GM19397 (cell line): ENCODE results near the gene JPH4.

ENCODE experiments used
- ATAC-seq: cut with Tn5 transposase; IDR thresholded peaks from one replicate; pipeline ENCODE4 v1.9.1; 2021; ENCODE audit warnings: mild to moderate bottlenecking, moderate library complexity; ENCODE audit not compliant: unreplicated experiment

The JPH4 gene

DNA sequence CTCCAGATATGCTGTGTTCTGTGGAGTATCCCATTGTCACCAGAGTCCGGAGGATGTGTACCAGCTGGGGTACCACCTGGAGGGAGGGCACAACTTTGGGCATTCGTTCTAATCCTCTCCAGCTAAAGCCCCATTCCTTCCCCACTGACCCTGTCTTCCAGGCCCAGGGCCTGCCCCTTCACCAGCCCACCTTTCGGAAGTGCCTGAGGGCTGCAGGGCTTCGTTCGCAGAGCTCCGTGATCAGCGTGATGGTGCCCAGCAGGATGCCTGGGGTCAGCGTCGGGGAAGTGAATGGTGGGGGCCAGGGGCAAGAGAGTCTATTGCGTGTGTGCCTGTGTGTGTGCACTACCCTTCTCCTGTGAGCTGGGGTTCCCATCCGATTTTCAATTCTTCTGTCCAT, 13.0 kb downstream of the JPH4 start:
- ATAC-seq, result no peak

- ATAC-seq, result no peak
These were observed 13.7 kb downstream of the JPH4 start for GRCh38 chr14:23564876-23565275.

DNA sequence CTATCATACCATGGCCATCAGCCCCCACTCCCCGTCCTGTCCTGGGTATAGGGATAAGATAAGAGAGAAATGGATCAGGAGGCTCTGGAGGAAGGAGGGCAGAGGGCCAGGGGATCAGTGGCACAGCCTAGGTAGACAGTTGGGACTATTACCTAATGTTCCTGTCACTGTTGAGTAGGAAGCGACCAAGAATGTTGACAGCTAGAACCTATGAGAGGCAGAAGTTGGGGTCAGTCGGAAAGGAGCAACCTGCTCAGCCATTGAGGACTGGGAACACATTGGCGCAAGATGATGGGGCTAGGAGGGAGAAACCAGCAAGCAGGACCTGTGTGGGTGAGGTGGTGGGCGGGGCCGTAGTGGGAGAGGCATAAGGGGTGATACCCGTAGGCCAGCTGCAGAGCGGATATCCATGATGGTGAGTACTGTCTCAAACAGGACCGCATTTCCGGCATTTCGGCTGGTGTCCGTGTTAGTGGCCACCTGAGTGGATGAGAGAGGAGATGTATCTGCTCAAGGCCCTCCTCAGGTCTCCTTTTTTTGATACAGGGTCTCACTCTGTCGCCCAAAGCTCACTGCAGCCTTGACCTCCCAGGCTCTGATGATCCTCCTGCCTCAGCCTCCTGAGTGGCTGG, 14.3 kb downstream of the JPH4 start:
- ATAC-seq, result no peak

DNA sequence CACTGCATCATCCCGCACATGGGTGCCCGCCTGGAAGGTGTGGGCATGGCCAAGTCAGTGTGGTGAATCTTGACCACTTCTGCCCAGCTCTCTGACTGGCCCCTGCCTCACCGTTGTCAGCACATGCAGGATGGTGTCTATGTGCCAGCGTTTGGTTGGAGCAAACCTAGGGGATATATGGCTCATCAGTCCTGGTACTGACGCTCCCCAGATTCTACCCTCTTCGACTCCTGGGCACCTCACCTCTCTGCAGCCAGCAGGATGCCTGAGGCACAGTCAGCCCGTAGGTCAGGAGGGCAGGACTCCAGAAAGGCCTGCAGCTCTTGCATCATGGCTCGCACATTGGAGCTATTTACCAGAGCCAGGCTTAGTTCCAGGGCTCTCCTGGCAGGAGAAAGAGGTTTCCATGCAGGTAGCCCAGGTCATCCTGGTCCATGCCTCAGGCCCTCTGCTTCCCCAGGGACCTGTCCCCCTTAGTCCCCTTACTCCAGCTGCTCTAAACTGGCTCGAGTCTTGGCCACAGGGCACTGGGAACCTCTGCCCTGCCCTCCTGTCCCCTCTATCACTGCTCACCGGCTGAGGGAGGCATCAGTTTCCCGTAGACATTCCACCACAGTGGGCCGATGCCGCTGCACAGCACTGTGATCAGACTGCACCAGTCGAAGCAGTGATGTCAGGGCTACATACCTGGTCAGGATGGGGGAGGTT, 15.0 kb downstream of the JPH4 start:
- ATAC-seq, result no peak

DNA sequence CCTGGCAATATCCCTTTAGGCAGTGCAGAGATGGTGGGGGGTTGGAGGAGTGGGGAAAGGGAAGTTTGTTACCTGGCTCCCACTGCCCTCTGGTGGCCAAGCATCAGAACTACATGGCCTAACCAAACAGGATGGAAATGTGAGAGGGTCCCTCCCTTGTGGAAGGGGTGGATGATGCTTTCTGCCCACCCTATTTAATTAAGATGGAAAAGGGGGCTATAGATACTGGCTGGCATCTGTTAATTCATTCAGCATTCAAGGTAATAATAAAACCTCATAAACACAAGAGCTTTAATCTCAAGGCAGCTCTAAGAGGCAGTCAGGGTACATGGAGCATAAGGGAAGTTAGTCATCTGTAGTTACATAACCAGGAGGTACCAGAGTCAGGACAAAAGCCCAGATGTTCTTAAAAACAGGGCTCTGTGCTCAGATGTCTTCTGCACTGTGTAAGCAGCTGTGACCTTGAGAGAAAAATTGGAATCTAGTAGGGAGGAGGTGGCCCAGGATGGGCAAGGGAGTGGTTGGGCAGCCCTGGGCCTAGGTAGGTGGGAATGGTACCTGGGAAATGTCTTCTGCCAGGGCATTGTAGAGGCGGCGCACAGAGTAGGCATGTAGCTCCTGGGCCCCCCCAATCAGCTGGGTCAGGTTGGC, 15.6 kb downstream of the JPH4 start:
- ATAC-seq, result no peak

- ATAC-seq, result no peak
These were observed 16.4 kb downstream of the JPH4 start for GRCh38 chr14:23561873-23562821.

- no peak for ATAC-seq
These were observed 17.3 kb downstream of the JPH4 start for GRCh38 chr14:23561259-23561658.

- no peak for ATAC-seq
These were observed 18.6 kb downstream of the JPH4 start for GRCh38 chr14:23559926-23560520.

DNA sequence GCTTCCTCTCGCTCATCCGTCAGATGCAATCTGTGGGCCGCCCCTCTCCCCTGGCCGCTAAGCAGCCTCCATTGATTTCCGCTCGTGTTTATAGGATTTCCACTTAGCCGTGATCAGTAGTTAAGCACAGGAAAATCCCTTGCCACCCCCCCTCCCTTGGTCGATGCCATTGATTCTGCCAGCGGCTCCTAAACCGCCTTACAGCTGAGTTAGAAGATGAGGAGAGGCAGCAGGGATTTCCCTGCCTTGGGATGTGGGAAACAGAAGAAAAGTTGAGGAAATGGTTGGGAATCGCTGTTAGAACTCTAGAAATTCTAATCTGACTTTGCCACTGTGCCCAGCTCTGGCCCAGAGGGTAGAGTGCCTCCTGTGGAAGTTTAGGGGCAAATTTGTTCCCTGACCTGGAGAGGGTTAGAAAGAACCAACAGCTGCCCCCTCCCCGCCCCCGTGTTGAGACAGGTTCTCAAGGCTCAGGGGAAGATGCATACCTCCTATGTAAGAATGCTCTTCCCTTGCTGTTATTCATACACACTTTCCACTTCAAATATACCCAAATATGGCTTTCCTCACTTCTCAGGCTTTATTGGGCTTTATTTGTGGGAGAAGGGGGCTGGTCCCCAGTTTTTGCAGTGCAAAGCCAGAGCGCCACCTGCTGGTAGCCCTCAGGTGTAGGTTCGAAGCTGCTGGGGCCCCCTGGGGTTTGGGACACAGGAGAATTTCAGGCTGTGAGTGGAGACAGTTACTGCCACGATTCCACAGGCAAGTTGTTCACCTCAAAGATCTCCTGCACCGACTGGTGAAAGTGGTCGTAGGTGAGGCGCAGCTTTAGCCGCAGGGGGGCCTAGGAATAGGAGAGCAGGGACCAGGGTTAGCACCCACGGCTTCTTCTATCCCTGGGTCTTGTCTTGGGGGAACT, 19.3 kb downstream of the JPH4 start:
- no peak for ATAC-seq

DNA sequence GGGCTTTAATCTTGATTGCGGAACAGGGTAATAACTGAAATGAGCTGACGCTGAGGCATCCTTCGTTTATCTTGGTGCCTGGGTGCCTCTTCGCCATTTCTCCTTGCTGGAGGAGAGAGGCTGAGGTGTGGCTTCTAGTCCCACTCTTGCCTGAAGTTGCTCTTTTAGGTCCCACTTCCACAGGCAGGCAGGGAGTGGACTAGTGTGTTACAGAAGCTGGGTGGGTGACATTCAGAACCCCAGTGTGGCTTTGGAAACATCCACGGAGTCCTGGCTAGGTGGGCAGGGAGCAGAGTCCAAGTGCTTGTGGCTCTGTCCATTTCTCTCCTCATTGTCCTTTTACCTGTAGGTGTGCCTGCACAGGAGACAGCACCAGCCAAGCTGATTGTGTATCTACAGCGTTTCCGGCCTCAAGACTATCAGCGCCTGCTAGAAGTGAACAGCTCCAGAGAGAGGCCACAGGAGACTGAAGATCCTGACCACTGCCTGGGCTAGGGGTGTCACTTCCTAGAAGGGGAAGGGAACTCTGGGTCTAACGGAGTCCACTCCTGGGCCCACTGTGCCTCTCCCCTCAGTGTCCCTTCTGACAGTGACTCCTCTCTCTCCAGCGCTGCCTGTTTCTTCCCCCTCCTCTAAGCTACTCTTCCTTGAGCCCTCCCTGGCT, 20.1 kb downstream of the JPH4 start:
- ATAC-seq, result no peak

GRCh38 chr14:23557946-23558345, 20.6 kb downstream of the JPH4 start:
- ATAC-seq, result no peak

- ATAC-seq, result no peak
These were observed 21.1 kb downstream of the JPH4 start for GRCh38 chr14:23557521-23557920.

DNA sequence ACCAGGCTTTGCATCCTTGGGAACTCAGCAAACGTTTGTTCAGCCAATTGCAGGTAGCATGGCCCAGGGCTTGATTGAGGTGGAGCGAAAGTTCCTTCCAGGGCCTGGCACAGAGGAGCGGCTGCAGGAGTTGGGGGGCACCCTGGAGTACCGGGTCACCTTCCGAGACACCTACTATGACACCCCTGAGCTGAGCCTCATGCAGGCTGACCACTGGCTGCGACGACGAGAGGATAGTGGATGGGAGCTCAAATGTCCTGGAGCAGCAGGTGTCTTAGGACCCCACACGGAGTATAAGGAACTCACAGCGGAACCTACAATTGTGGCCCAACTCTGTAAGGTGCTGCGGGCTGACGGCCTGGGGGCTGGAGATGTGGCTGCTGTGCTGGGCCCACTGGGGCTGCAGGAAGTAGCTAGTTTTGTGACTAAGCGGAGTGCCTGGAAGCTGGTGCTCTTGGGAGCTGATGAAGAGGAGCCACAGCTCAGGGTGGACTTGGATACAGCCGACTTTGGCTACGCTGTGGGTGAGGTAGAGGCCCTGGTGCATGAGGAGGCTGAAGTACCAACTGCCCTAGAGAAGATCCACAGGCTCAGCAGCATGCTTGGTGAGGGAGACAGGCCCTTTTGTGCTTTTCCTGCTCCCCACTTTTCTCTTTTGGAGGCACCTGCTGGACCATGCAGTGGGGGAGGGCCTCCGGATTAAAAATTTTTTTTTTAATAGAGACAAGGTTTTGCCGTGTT, 21.7 kb downstream of the JPH4 start:
- ATAC-seq, result no peak

DNA sequence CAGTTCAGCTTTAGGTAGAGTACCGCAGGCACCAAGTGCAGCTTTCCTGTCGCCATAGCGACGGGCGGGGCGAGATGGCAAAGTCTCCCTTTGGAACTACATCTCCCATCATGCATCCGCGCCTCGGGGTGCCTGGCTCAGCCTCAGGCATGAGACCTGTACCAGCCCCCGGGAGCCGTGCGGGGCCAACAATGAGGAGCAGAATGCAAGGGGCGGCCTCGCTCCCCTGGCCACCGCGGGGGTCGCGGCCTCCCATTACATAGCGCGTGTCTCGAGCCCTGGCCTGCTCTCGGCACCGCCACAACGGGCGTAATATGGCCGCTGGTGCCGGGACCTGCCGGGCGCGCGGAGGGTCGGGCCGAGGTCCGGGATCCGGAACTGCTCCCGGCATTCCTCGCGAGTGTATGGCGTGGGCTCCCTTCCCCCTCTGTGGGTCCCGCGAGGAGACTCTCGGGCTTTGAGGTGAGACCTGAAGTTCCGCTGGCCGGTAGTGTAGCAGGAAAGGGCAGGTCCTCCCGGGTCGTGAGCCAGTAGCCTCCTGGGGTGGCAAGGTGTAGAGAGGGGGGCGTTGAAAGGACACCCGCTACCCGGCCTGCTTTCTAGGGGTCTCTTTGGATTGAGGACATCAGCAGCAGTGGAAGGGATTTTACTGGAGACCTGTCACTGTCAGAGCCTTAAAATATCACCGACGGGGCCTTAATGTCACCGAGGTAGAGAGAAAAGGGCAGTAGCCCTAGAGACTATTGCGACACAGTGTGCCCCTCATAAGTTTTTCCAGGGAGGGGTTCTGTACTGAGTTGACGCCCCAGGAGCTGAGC, 22.5 kb downstream of the JPH4 start, which contains the start of gene THTPA:
Gene THTPA (plus strand): TSS at position 390 of the 818 bp plus-strand sequence. CDS start 487 bp downstream, outside the sequence.
- ATAC-seq, result peak; percentile 88

GRCh38 chr14:23555533-23555881, 23.1 kb downstream of the JPH4 start:
- peak; percentile 8 for ATAC-seq

- peak; percentile 53 for ATAC-seq
These were observed 27.1 kb downstream of the JPH4 start, which contains the start of gene ZFHX2 for GRCh38 chr14:23551266-23552028. ZFHX2 (minus strand) TSS chr14:23551765; CDS start chr14:23535325, 16,440 bp downstream.

DNA sequence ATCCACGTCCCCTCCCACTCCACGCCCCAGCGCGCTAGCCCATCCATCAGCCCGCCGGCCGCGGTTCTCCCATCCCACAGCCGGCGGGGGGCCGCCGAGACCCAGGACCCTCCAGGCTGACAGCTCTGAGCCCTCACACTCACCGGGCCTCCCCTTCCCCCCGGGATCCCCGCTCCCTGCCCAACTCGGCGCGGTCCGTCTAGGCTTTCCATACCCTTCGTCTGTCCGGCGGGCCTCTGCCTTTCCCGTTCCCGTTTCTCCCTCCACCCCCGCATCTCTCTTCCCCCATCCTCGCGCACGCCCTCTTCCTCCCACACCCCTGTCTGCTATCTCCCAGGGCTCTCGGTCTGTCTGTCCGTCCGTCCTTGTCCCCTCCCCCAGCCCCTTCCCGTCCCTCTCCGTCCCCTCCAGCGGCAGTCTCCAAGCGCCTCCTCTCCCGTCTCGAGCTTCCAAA, 27.8 kb downstream of the JPH4 start:
- no peak for ATAC-seq
